ENCODE data around the gene UST.

- no peak for TF ChIP-seq EZH2phosphoT487 (IDR thresholded peaks at IDR 0.05; ENCODE audit: low read depth, severe bottlenecking, unreplicated experiment)
- no peak for TF ChIP-seq CTCF (IDR thresholded peaks at IDR 0.05; ENCODE audit: poor library complexity)
These were observed 44.0 kb downstream of the UST start for GRCh38 chr6:148790817-148791216.
